ENCODE measurements around the gene ETFDH.

Gene ETFDH

DNA sequence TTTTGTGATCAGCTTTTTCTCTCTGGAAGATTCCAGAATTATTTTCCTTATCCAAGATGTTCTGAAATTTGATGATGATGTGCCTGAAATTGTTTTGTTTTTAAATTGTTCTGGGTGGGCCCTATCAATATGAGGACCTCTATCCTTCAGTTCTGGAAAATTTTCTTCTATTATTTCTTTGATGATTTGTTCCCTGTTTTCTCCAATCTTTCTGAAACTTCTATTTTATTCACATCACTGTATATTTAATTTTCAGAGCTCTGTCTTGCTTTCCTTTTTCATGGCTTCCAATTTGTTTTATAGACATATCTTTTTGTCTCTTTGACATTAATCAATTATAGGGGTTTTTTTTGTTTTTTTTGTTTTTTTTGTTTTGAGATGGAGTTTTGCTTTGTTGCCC, 84.5 kb downstream of the ETFDH start:
- no peak for DNase-seq

- no peak for DNase-seq
Measured at GRCh38 chr4:158758142-158758541, 86.0 kb downstream of the ETFDH start.

- no peak for DNase-seq
Measured at GRCh38 chr4:158758703-158759102, 86.6 kb downstream of the ETFDH start.
